Suprapubic skin (tissue), 4 donors: ENCODE results near the gene PCMTD2. TPM values are rescaled to one million over a fixed set of nuclear protein-coding genes. Genes with fewer than 3 reads are reported as not detected.
"Not testable (repeated sequence)": the region's sequence is repeated elsewhere in the genome, so short reads cannot be mapped to it uniquely, and the experiment has no call there.

Experiments
- DNase-seq, 2 donors: peaks; one replicate each; pipeline ENCODE4 v3.0.0-alpha.2; 2019; ENCODE audit warnings: low spot score in 2 of 2
- H3K27ac ChIP-seq: fragments of 200-600 bp; sonication (generic); one replicate; pipeline ENCODE4 v1.5.1; 2019
- H3K27me3 ChIP-seq: fragments of 200-600 bp; sonication (generic); one replicate; pipeline ENCODE4 v1.5.1; 2019
- H3K36me3 ChIP-seq: fragments of 200-600 bp; sonication (generic); one replicate; pipeline ENCODE4 v1.5.1; 2019
- H3K4me1 ChIP-seq: fragments of 200-600 bp; sonication (generic); one replicate; pipeline ENCODE4 v1.5.1; 2019
- H3K4me3 ChIP-seq: fragments of 200-600 bp; sonication (generic); one replicate; pipeline ENCODE4 v1.5.1; 2019; ENCODE audit warnings: mild to moderate bottlenecking
- H3K9me3 ChIP-seq: fragments of 200-600 bp; sonication (generic); one replicate; pipeline ENCODE4 v1.5.1; 2019
- EP300 ChIP-seq: sonication (generic); formaldehyde crosslinking; IDR thresholded peaks from one replicate; pipeline ENCODE4 v1.6.1; 2017; ENCODE audit warnings: antibody characterized with exemption
- POLR2A ChIP-seq, 2 donors: fragments of 450-650 bp; IDR thresholded peaks; one replicate each; pipeline ENCODE4 v1.6.1; 2017; ENCODE audit warnings: antibody characterized with exemption in 2 of 2, mild to moderate bottlenecking in 2 of 2, moderate library complexity in 2 of 2
- POLR2AphosphoS5 ChIP-seq, 3 donors: sonication (generic); formaldehyde crosslinking; IDR thresholded peaks; one replicate each; pipeline ENCODE4 v1.6.1; 2017; ENCODE audit warnings: antibody characterized with exemption in 3 of 3
- WGBS: methylation state at CpG from one replicate; pipeline ENCODE4 v1.1.5; 2018; 5-methylcytosine and 5-hydroxymethylcytosine counted together
- total RNA-seq, 4 donors: library from RNA; depleted of rRNA; stranded (reverse); fragments of >200 nt; gene quantifications; one replicate each; pipeline ENCODE4 v1.1.0, GENCODE V29; 2016
- TF ChIP-seq, protein P1 (sequence below), 2 donors: fragments of 200-600 bp in 1 of 2; fragments of 450-650 bp in 1 of 2; sonication (generic) in 1 of 2; IDR thresholded peaks; one replicate each; pipeline ENCODE4 v1.5.1; 2016 to 2019; ENCODE audit warnings: antibody characterized with exemption in 2 of 2, mild to moderate bottlenecking in 1 of 2, moderate library complexity in 1 of 2

Gene PCMTD2
- total RNA-seq, 4 donors from 2014 or later = 102 to 245 (median 147) TPM

GRCh38 chr20:64231621-64232550 is 23.7 kb upstream of the PCMTD2 start:
- no peaks in the 10 kb centered on the region for H3K9me3 ChIP-seq
- H3K27ac ChIP-seq = no peak overlapping the region
- H3K4me1 ChIP-seq = peaks cover 10% of the 10 kb centered on the region
- H3K4me3 ChIP-seq = no peak overlapping the region
- WGBS = 91% methylated on average over 14 of the region's 27 CpGs
- DNase-seq = no peak
- no peaks in the 10 kb centered on the region for H3K27me3 ChIP-seq
- H3K36me3 ChIP-seq = no peaks in the 10 kb centered on the region
- TF ChIP-seq POLR2A (IDR thresholded peaks at IDR 0.05) (no peak), POLR2AphosphoS5 (IDR thresholded peaks at IDR 0.05) (no peak), EP300 (no peak)
- TF ChIP-seq, protein P1, sequence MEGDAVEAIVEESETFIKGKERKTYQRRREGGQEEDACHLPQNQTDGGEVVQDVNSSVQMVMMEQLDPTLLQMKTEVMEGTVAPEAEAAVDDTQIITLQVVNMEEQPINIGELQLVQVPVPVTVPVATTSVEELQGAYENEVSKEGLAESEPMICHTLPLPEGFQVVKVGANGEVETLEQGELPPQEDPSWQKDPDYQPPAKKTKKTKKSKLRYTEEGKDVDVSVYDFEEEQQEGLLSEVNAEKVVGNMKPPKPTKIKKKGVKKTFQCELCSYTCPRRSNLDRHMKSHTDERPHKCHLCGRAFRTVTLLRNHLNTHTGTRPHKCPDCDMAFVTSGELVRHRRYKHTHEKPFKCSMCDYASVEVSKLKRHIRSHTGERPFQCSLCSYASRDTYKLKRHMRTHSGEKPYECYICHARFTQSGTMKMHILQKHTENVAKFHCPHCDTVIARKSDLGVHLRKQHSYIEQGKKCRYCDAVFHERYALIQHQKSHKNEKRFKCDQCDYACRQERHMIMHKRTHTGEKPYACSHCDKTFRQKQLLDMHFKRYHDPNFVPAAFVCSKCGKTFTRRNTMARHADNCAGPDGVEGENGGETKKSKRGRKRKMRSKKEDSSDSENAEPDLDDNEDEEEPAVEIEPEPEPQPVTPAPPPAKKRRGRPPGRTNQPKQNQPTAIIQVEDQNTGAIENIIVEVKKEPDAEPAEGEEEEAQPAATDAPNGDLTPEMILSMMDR (IDR thresholded peaks at IDR 0.05) = no peak

- Histone ChIP-seq H3K27me3 (no peaks in the 10 kb centered on the region), H3K4me1 (peaks cover 10% of the 10 kb centered on the region), H3K27ac (no peak overlapping the region), H3K9me3 (no peaks in the 10 kb centered on the region), H3K36me3 (no peaks in the 10 kb centered on the region), H3K4me3 (no peak overlapping the region)
- 83% methylated on average over 3 of the region's 3 CpGs for WGBS
- no peak for DNase-seq
- no peak for TF ChIP-seq POLR2A (IDR thresholded peaks at IDR 0.05)
- no peak for TF ChIP-seq EP300
- TF ChIP-seq POLR2AphosphoS5 (IDR thresholded peaks at IDR 0.05) = no peak
- TF ChIP-seq, protein P1 (IDR thresholded peaks at IDR 0.05) = no peak
Measured at GRCh38 chr20:64232794-64233193, 22.8 kb upstream of the PCMTD2 start.

DNA sequence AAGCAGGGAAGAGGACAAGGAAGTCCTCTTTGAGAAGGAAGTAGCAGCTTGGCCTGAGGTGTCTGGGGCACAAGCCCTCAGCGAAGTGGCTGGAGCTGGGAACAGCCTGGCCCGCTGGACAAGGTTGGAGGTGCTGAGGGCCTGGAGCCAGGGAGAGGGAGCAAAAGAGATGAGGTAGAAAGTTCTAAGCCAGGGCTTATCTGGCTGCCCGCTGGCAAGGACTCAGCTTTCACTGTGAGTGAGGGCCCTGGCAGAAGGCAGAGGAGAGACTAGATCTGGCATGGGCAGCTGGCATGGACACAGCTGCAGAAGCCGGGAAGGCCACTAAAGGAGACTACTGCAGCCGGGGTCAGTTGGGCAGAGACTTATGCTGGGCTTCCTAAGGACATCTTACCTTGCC is 21.8 kb upstream of the PCMTD2 start:
- 95% methylated on average over 5 of the region's 5 CpGs for WGBS
- H3K4me1 ChIP-seq = peaks cover 10% of the 10 kb centered on the region
- H3K9me3 ChIP-seq = no peaks in the 10 kb centered on the region
- TF ChIP-seq EP300 = no peak
- DNase-seq = no peak
- H3K27me3 ChIP-seq = no peaks in the 10 kb centered on the region
- no peaks in the 10 kb centered on the region for H3K36me3 ChIP-seq
- H3K27ac ChIP-seq = no peak overlapping the region
- no peak overlapping the region for H3K4me3 ChIP-seq

GRCh38 chr20:64234291-64234791 is 21.2 kb upstream of the PCMTD2 start:
- Histone ChIP-seq H3K36me3 (no peaks in the 10 kb centered on the region), H3K27ac (no peak overlapping the region), H3K9me3 (no peaks in the 10 kb centered on the region), H3K27me3 (no peaks in the 10 kb centered on the region), H3K4me3 (no peak overlapping the region), H3K4me1 (peaks cover 6% of the 10 kb centered on the region)
- WGBS = 79% methylated on average over 2 of the region's 11 CpGs
- DNase-seq = no peak
- TF ChIP-seq POLR2AphosphoS5 (IDR thresholded peaks at IDR 0.05) = no peak
- TF ChIP-seq EP300 = no peak
- TF ChIP-seq, protein P1 (IDR thresholded peaks at IDR 0.05) = no peak
- TF ChIP-seq POLR2A (IDR thresholded peaks at IDR 0.05) = no peak

DNA sequence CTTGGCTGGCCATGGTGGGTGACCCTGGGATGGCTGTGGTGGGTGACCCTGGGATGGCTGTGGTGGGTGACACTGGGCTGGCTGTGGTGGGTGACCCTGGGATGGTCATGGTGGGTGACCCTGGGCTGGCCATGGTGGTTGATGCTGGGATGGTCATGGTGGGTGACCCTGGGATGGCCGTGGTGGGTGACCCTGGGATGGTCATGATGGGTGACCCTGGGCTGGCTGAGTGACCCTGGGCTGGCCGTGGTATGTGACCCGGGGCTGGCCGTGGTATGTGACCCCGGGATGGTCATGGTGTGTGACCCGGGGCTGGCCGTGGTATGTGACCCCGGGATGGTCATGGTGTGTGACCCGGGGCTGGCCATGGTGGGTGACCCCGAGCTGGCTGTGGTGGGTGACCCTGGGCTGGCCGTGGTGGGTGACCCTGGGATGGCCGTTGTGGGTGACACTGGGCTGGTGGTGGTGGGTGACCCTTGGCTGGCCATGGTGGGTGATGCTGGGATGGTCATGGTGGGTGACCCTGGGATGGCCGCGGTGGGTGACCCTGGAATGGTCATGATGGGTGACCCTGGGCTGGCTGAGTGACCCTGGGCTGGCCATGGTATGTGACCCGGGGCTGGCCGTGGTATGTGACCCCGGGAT is 20.5 kb upstream of the PCMTD2 start:
- 98% methylated on average over 8 of the region's 17 CpGs for WGBS
- not testable (repeated sequence) for DNase-seq, H3K4me3 ChIP-seq

More for the DNA sequence above, 20.5 kb upstream of the PCMTD2 start:
- H3K4me1 ChIP-seq, H3K27ac ChIP-seq, H3K9me3 ChIP-seq, H3K27me3 ChIP-seq, H3K36me3 ChIP-seq: not testable (repeated sequence)
